GM18526 (cell line): Measurements from ENCODE around the gene ABI2.

Experiments used
- POLR2A ChIP-seq: IDR thresholded peaks from 3 replicates; pipeline ENCODE4 v1.6.1; 2011; ENCODE audit not compliant: insufficient read length; ENCODE audit errors: extremely low read depth

The ABI2 gene

GRCh38 chr2:203400805-203401585 is 72.8 kb downstream of the ABI2 start:
- no peak for TF ChIP-seq POLR2A

- no peak for TF ChIP-seq POLR2A
Observed at GRCh38 chr2:203404996-203405395, 76.8 kb downstream of the ABI2 start.

GRCh38 chr2:203407496-203407895 is 79.3 kb downstream of the ABI2 start:
- no peak for TF ChIP-seq POLR2A

GRCh38 chr2:203412546-203413331 is 84.5 kb downstream of the ABI2 start:
- TF ChIP-seq POLR2A = no peak

GRCh38 chr2:203413796-203414195 is 85.6 kb downstream of the ABI2 start:
- no peak for TF ChIP-seq POLR2A

GRCh38 chr2:203418271-203418670 is 90.1 kb downstream of the ABI2 start:
- TF ChIP-seq POLR2A = no peak

- no peak for TF ChIP-seq POLR2A
Observed at GRCh38 chr2:203427061-203427460, 98.9 kb downstream of the ABI2 start.

GRCh38 chr2:203431391-203432185 is 103.4 kb downstream of the ABI2 start:
- no peak for TF ChIP-seq POLR2A

GRCh38 chr2:203432811-203433210 is 104.6 kb downstream of the ABI2 start:
- no peak for TF ChIP-seq POLR2A

- no peak for TF ChIP-seq POLR2A
Observed at GRCh38 chr2:203436496-203436895, 108.3 kb downstream of the ABI2 start.

- no peak for TF ChIP-seq POLR2A
Observed at GRCh38 chr2:203437511-203437910, 109.3 kb downstream of the ABI2 start.

- TF ChIP-seq POLR2A = no peak
Observed at GRCh38 chr2:203438528-203438927, 110.3 kb downstream of the ABI2 start.

- no peak for TF ChIP-seq POLR2A
Observed at GRCh38 chr2:203440671-203441070, 112.5 kb downstream of the ABI2 start.

GRCh38 chr2:203441463-203441862 is 113.3 kb downstream of the ABI2 start:
- TF ChIP-seq POLR2A = no peak

GRCh38 chr2:203442463-203442862 is 114.3 kb downstream of the ABI2 start:
- TF ChIP-seq POLR2A = no peak

- TF ChIP-seq POLR2A = no peak
Observed at GRCh38 chr2:203444738-203445137, 116.5 kb downstream of the ABI2 start.
